Adrenal gland (tissue), 5 donors: Measurements from ENCODE around the gene NYAP2.

ENCODE experiments used
- CTCF ChIP-seq, 6 experiments: fragments of 450-650 bp in 4 of 6; fragments of 200-600 bp in 2 of 6; sonication (generic) in 1 of 6; IDR thresholded peaks; 1 replicate in 5 of 6; 2 replicates in 1 of 6; pipeline versions ENCODE4 v1.5.1 to v1.8.0; 2016 to 2021; ENCODE audit warnings: antibody characterized with exemption in 6 of 6, mild to moderate bottlenecking in 2 of 6, moderate library complexity in 1 of 6
- POLR2A ChIP-seq, 2 donors: fragments of 450-650 bp; IDR thresholded peaks; one replicate each; pipeline ENCODE4 v1.6.1; 2017; ENCODE audit warnings: antibody characterized with exemption in 2 of 2, mild to moderate bottlenecking in 2 of 2, moderate library complexity in 1 of 2
- donor health status: DM: no; HTN: no; CAD: no.

DNA sequence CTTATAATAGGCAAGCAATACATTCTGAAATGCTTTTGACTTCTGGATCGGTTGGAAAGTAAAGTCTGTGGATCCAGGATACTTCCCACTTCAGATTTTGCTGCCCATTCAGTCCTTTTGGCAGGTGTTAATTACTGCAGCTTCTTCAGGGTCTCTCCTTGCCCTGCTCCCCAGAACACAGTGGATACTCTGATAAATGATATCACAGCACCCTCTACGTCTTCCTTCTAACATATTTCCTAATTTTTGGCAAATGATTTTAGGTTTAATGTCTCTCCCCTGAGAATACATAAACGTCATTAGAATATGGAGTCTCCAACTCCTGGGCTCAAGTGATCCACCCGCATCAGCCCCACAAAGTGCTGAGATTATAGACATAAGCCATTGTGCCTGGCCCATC, 249.8 kb downstream of the NYAP2 start:
- TF ChIP-seq CTCF (IDR thresholded peaks at IDR 0.05) (no peak), POLR2A (IDR thresholded peaks at IDR 0.05) (no peak)
